ENCODE data around the gene GATA6. TPM values are rescaled to one million over a fixed set of nuclear protein-coding genes. Genes with fewer than 3 reads are reported as not detected.
"Not testable (repeated sequence)": the region's sequence is repeated elsewhere in the genome, so short reads cannot be mapped to it uniquely, and the experiment has no call there.

The GATA6 gene
- total RNA-seq, 2 experiments from 2014 or later = not detected

- H3K4me3 Mint-ChIP-seq = not testable (repeated sequence)
Observed at GRCh38 chr18:22220585-22220984, 51.2 kb downstream of the GATA6 start.

GRCh38 chr18:22221350-22221749 lies 52.0 kb downstream of the GATA6 start:
- no peaks in the 10 kb centered on the region for H3K27me3 Mint-ChIP-seq (ENCODE audit: low read depth)
- POLR2A ChIA-PET = no interaction called here
- ATAC-seq = no peak
- CTCF ChIA-PET = no interaction called here
- H3K36me3 Mint-ChIP-seq (ENCODE audit: low read depth) = no peaks in the 10 kb centered on the region
- no peak overlapping the region for H3K27ac Mint-ChIP-seq
- H3K4me1 Mint-ChIP-seq (ENCODE audit: low read depth) = peaks cover 15% of the 10 kb centered on the region
- peaks cover 6% of the 10 kb centered on the region for H3K9me3 Mint-ChIP-seq (ENCODE audit: insufficient read depth)
- H3K4me3 Mint-ChIP-seq = no peak overlapping the region
- no peak for DNase-seq

More at GRCh38 chr18:22220585-22220984, 51.2 kb downstream of the GATA6 start:
- DNase-seq; H3K36me3 Mint-ChIP-seq (ENCODE audit: low read depth); H3K27me3 Mint-ChIP-seq (ENCODE audit: low read depth); POLR2A ChIA-PET; H3K9me3 Mint-ChIP-seq (ENCODE audit: insufficient read depth); ATAC-seq; H3K27ac Mint-ChIP-seq; CTCF ChIA-PET: not testable (repeated sequence)
- H3K4me1 Mint-ChIP-seq (ENCODE audit: low read depth) = peaks cover 15% of the 10 kb centered on the region

- Mint-ChIP-seq H3K27me3 (ENCODE audit: low read depth) (peaks cover 3% of the 10 kb centered on the region), H3K36me3 (ENCODE audit: low read depth) (no peaks in the 10 kb centered on the region), H3K4me1 (ENCODE audit: low read depth) (peaks cover 15% of the 10 kb centered on the region), H3K9me3 (ENCODE audit: insufficient read depth) (peaks cover 6% of the 10 kb centered on the region), H3K27ac (no peak overlapping the region), H3K4me3 (no peak overlapping the region)
- ChIA-PET CTCF (no interaction called here), POLR2A (no interaction called here)
- no peak for ATAC-seq
- no peak for DNase-seq
Observed at GRCh38 chr18:22223254-22223964, 54.0 kb downstream of the GATA6 start.

GRCh38 chr18:22223965-22224322 lies 54.6 kb downstream of the GATA6 start:
- no peak for DNase-seq
- H3K9me3 Mint-ChIP-seq (ENCODE audit: insufficient read depth) = peaks cover 6% of the 10 kb centered on the region
- H3K36me3 Mint-ChIP-seq (ENCODE audit: low read depth) = no peaks in the 10 kb centered on the region
- ChIA-PET POLR2A (no interaction called here), CTCF (no interaction called here)
- no peak for ATAC-seq
- peaks cover 15% of the 10 kb centered on the region for H3K4me1 Mint-ChIP-seq (ENCODE audit: low read depth)
- H3K27me3 Mint-ChIP-seq (ENCODE audit: low read depth) = peaks cover 3% of the 10 kb centered on the region
- H3K4me3 Mint-ChIP-seq = no peak overlapping the region
- H3K27ac Mint-ChIP-seq = no peak overlapping the region

GRCh38 chr18:22224339-22224738 lies 55.0 kb downstream of the GATA6 start:
- ATAC-seq (no peak), DNase-seq (no peak)
- Mint-ChIP-seq H3K4me1 (ENCODE audit: low read depth) (peaks cover 15% of the 10 kb centered on the region), H3K27ac (no peak overlapping the region), H3K9me3 (ENCODE audit: insufficient read depth) (peaks cover 6% of the 10 kb centered on the region), H3K4me3 (no peak overlapping the region), H3K36me3 (ENCODE audit: low read depth) (no peaks in the 10 kb centered on the region), H3K27me3 (ENCODE audit: low read depth) (peaks cover 3% of the 10 kb centered on the region)
- ChIA-PET POLR2A (no interaction called here), CTCF (no interaction called here)

GRCh38 chr18:22226801-22227200 lies 57.4 kb downstream of the GATA6 start:
- ChIA-PET POLR2A (no interaction called here), CTCF (no interaction called here)
- Mint-ChIP-seq H3K4me3 (no peak overlapping the region), H3K4me1 (ENCODE audit: low read depth) (peaks cover 3% of the 10 kb centered on the region), H3K9me3 (ENCODE audit: insufficient read depth) (no peaks in the 10 kb centered on the region), H3K36me3 (ENCODE audit: low read depth) (no peaks in the 10 kb centered on the region), H3K27me3 (ENCODE audit: low read depth) (peaks cover 3% of the 10 kb centered on the region), H3K27ac (no peak overlapping the region)
- DNase-seq = no peak
- ATAC-seq = no peak

- no peak overlapping the region for H3K27ac Mint-ChIP-seq
- DNase-seq = no peak
- POLR2A ChIA-PET = no interaction called here
- H3K27me3 Mint-ChIP-seq (ENCODE audit: low read depth) = peaks cover 3% of the 10 kb centered on the region
- H3K9me3 Mint-ChIP-seq (ENCODE audit: insufficient read depth) = no peaks in the 10 kb centered on the region
- no peaks in the 10 kb centered on the region for H3K36me3 Mint-ChIP-seq (ENCODE audit: low read depth)
- ATAC-seq = no peak
- H3K4me3 Mint-ChIP-seq = no peak overlapping the region
- H3K4me1 Mint-ChIP-seq (ENCODE audit: low read depth) = peaks cover 3% of the 10 kb centered on the region
- CTCF ChIA-PET = no interaction called here
Observed at GRCh38 chr18:22228976-22229375, 59.6 kb downstream of the GATA6 start.

GRCh38 chr18:22229456-22230124 lies 60.2 kb downstream of the GATA6 start:
- H3K36me3 Mint-ChIP-seq (ENCODE audit: low read depth) = no peaks in the 10 kb centered on the region
- ChIA-PET POLR2A (no interaction called here), CTCF (no interaction called here)
- DNase-seq (no peak), ATAC-seq (no peak)
- H3K27me3 Mint-ChIP-seq (ENCODE audit: low read depth) = peaks cover 3% of the 10 kb centered on the region
- no peak overlapping the region for H3K27ac Mint-ChIP-seq
- peaks cover 3% of the 10 kb centered on the region for H3K4me1 Mint-ChIP-seq (ENCODE audit: low read depth)
- no peaks in the 10 kb centered on the region for H3K9me3 Mint-ChIP-seq (ENCODE audit: insufficient read depth)
- H3K4me3 Mint-ChIP-seq = no peak overlapping the region

- H3K27me3 Mint-ChIP-seq (ENCODE audit: low read depth) = peaks cover 3% of the 10 kb centered on the region
- ChIA-PET CTCF (no interaction called here), POLR2A (no interaction called here)
Observed at GRCh38 chr18:22230471-22230945, 61.1 kb downstream of the GATA6 start.

GRCh38 chr18:22233266-22233665 lies 63.9 kb downstream of the GATA6 start:
- no peak for ATAC-seq
- POLR2A ChIA-PET = interaction anchor here (0.6 kb wide), 1 partner anchor 193 kb away, joined by 3 read pairs; no protein-coding TSS in a partner anchor
- CTCF ChIA-PET = interaction anchor here (1.1 kb wide), 1 partner anchor 131 kb away, joined by 3 read pairs; no protein-coding TSS in a partner anchor
- Mint-ChIP-seq H3K27me3 (ENCODE audit: low read depth) (no peaks in the 10 kb centered on the region), H3K36me3 (ENCODE audit: low read depth) (no peaks in the 10 kb centered on the region), H3K9me3 (ENCODE audit: insufficient read depth) (no peaks in the 10 kb centered on the region), H3K27ac (no peak overlapping the region), H3K4me1 (ENCODE audit: low read depth) (peaks cover 2% of the 10 kb centered on the region), H3K4me3 (no peak overlapping the region)
- DNase-seq = no peak

More at GRCh38 chr18:22230471-22230945, 61.1 kb downstream of the GATA6 start:
- Mint-ChIP-seq H3K9me3 (ENCODE audit: insufficient read depth) (no peaks in the 10 kb centered on the region), H3K4me3 (no peak overlapping the region), H3K27ac (no peak overlapping the region), H3K36me3 (ENCODE audit: low read depth) (no peaks in the 10 kb centered on the region), H3K4me1 (ENCODE audit: low read depth) (no peaks in the 10 kb centered on the region)
- no peak for ATAC-seq
- DNase-seq = no peak

- no peak overlapping the region for H3K4me3 Mint-ChIP-seq
- CTCF ChIA-PET = no interaction called here
Observed at GRCh38 chr18:22238036-22238435, 68.6 kb downstream of the GATA6 start.

GRCh38 chr18:22238681-22239080 lies 69.3 kb downstream of the GATA6 start:
- H3K27ac Mint-ChIP-seq = no peak overlapping the region

More at GRCh38 chr18:22238036-22238435, 68.6 kb downstream of the GATA6 start:
- POLR2A ChIA-PET = interaction anchor here (0.6 kb wide), 1 partner anchor 119 kb away, joined by 3 read pairs; no protein-coding TSS in a partner anchor
- DNase-seq (no peak), ATAC-seq (no peak)
- H3K27me3 Mint-ChIP-seq (ENCODE audit: low read depth) = no peaks in the 10 kb centered on the region
- no peaks in the 10 kb centered on the region for H3K36me3 Mint-ChIP-seq (ENCODE audit: low read depth)
- no peaks in the 10 kb centered on the region for H3K9me3 Mint-ChIP-seq (ENCODE audit: insufficient read depth)
- H3K27ac Mint-ChIP-seq = no peak overlapping the region
- peaks cover 2% of the 10 kb centered on the region for H3K4me1 Mint-ChIP-seq (ENCODE audit: low read depth)

More at GRCh38 chr18:22238681-22239080, 69.3 kb downstream of the GATA6 start:
- no peaks in the 10 kb centered on the region for H3K36me3 Mint-ChIP-seq (ENCODE audit: low read depth)
- ChIA-PET POLR2A (no interaction called here), CTCF (no interaction called here)
- no peak overlapping the region for H3K4me3 Mint-ChIP-seq
- H3K27me3 Mint-ChIP-seq (ENCODE audit: low read depth) = no peaks in the 10 kb centered on the region
- DNase-seq (no peak), ATAC-seq (no peak)
- H3K4me1 Mint-ChIP-seq (ENCODE audit: low read depth) = peaks cover 2% of the 10 kb centered on the region
- H3K9me3 Mint-ChIP-seq (ENCODE audit: insufficient read depth) = no peaks in the 10 kb centered on the region
